ENCODE measurements around the gene PCSK5. TPM values are rescaled to one million over a fixed set of nuclear protein-coding genes. Genes with fewer than 3 reads are reported as not detected.

PCSK5 gene
- total and polyA plus RNA-seq, 8 donors = 0.99 to 10.3 (median 4.4) TPM

GRCh38 chr9:75979362-75979761 lies 88.9 kb downstream of the PCSK5 start:
- 57 to 64% methylated on average over 4 of the region's 4 CpGs for WGBS, 2 donors
- FAIRE-seq = no peak
- Histone ChIP-seq H3K27ac (no peak overlapping the region), H3K4me3 (no peak overlapping the region), H3K27me3 (no peaks in the 10 kb centered on the region), H3K9me3 (no peaks in the 10 kb centered on the region), H3K4me1 (no peaks in the 10 kb centered on the region), H3K36me3 (no peaks in the 10 kb centered on the region)
- ATAC-seq = no peak
- DNase-seq = no peak
- TF ChIP-seq CTCF (IDR thresholded peaks at IDR 0.05) = no peak
- intact Hi-C loops (cut with DNase I) = no loop called here

- DNase-seq = no peak
- no peaks in the 10 kb centered on the region for H3K27me3 ChIP-seq
- H3K36me3 ChIP-seq = no peaks in the 10 kb centered on the region
- peak; percentile 56 for FAIRE-seq
- no peaks in the 10 kb centered on the region for H3K9me3 ChIP-seq
- H3K4me1 ChIP-seq = no peaks in the 10 kb centered on the region
- H3K27ac ChIP-seq = no peak overlapping the region
- no peak for TF ChIP-seq CTCF (IDR thresholded peaks at IDR 0.05)
- intact Hi-C loops (cut with DNase I) = no loop called here
- no peak overlapping the region for H3K4me3 ChIP-seq
- WGBS, 2 donors = 92 to 95% methylated on average over 4 of the region's 4 CpGs
- ATAC-seq = no peak
Observed at GRCh38 chr9:75983319-75984045, 93.0 kb downstream of the PCSK5 start.

GRCh38 chr9:75985515-75985914 lies 95.0 kb downstream of the PCSK5 start:
- FAIRE-seq = no peak
- 74 to 77% methylated on average over 3 of the region's 3 CpGs for WGBS, 2 donors
- no peak for ATAC-seq
- no peak for DNase-seq
- Histone ChIP-seq H3K9me3 (no peaks in the 10 kb centered on the region), H3K4me3 (no peak overlapping the region), H3K4me1 (no peaks in the 10 kb centered on the region), H3K27me3 (no peaks in the 10 kb centered on the region), H3K27ac (no peak overlapping the region), H3K36me3 (no peaks in the 10 kb centered on the region)
- no peak for TF ChIP-seq CTCF (IDR thresholded peaks at IDR 0.05)
- intact Hi-C loops (cut with DNase I) = no loop called here

GRCh38 chr9:75988663-75989062 lies 98.2 kb downstream of the PCSK5 start:
- Histone ChIP-seq H3K36me3 (no peaks in the 10 kb centered on the region), H3K4me3 (no peak overlapping the region), H3K4me1 (no peaks in the 10 kb centered on the region), H3K9me3 (no peaks in the 10 kb centered on the region), H3K27me3 (no peaks in the 10 kb centered on the region), H3K27ac (no peak overlapping the region)
- ATAC-seq = no peak
- no peak for FAIRE-seq
- DNase-seq = no peak
- intact Hi-C loops (cut with DNase I) = no loop called here
- WGBS, 2 donors = 90 to 91% methylated on average over 2 of the region's 2 CpGs
- no peak for TF ChIP-seq CTCF (IDR thresholded peaks at IDR 0.05)

GRCh38 chr9:75990156-75990555 lies 99.7 kb downstream of the PCSK5 start:
- no peak for FAIRE-seq

More at GRCh38 chr9:75990156-75990555, 99.7 kb downstream of the PCSK5 start:
- H3K27me3 ChIP-seq = no peaks in the 10 kb centered on the region
- H3K4me3 ChIP-seq = no peak overlapping the region
- H3K9me3 ChIP-seq = no peaks in the 10 kb centered on the region
- ATAC-seq (no peak), DNase-seq (no peak)
- no peaks in the 10 kb centered on the region for H3K36me3 ChIP-seq
- H3K27ac ChIP-seq = no peak overlapping the region
- WGBS, 2 donors = 83% methylated on average over 5 of the region's 5 CpGs
- no peak for TF ChIP-seq CTCF (IDR thresholded peaks at IDR 0.05)
- H3K4me1 ChIP-seq = no peaks in the 10 kb centered on the region
- intact Hi-C loops (cut with DNase I) = no loop called here

Data from pancreas (tissue), 10 donors.